Activated naive CD8-positive, alpha-beta T cell treated with anti-CD3 and anti-CD28 coated beads, Interleukin-2, amount 50 U/mL, for 24 hours (primary cell): ENCODE results near the gene DMRTC2.
"Not testable (repeated sequence)": the region's sequence is repeated elsewhere in the genome, so short reads cannot be mapped to it uniquely, and the experiment has no call there.

Experiments used
- ATAC-seq: fragments of 150-1000 bp; cut with Tn5 transposase; one replicate; pipeline ENCODE4 v1.10.0; 2021
- DNase-seq: peaks from one replicate; pipeline ENCODE4 v3.0.0; 2021
- H3K27ac Mint-ChIP-seq: one replicate; pipeline ENCODE4 v1.8.0; 2021; ENCODE audit warnings: mild to moderate bottlenecking, mixed read lengths
- H3K27me3 Mint-ChIP-seq: one replicate; pipeline ENCODE4 v1.8.0; 2021; ENCODE audit warnings: mixed read lengths
- H3K36me3 Mint-ChIP-seq: one replicate; pipeline ENCODE4 v1.8.0; 2021; ENCODE audit warnings: low read depth, mixed read lengths
- H3K4me1 Mint-ChIP-seq: one replicate; pipeline ENCODE4 v1.8.0; 2021; ENCODE audit warnings: mixed read lengths
- H3K4me3 Mint-ChIP-seq: one replicate; pipeline ENCODE4 v1.8.0; 2021; ENCODE audit warnings: mild to moderate bottlenecking, moderate library complexity, mixed read lengths
- H3K9me3 Mint-ChIP-seq: one replicate; pipeline ENCODE4 v1.8.0; 2021; ENCODE audit warnings: mixed read lengths

DMRTC2 gene

DNA sequence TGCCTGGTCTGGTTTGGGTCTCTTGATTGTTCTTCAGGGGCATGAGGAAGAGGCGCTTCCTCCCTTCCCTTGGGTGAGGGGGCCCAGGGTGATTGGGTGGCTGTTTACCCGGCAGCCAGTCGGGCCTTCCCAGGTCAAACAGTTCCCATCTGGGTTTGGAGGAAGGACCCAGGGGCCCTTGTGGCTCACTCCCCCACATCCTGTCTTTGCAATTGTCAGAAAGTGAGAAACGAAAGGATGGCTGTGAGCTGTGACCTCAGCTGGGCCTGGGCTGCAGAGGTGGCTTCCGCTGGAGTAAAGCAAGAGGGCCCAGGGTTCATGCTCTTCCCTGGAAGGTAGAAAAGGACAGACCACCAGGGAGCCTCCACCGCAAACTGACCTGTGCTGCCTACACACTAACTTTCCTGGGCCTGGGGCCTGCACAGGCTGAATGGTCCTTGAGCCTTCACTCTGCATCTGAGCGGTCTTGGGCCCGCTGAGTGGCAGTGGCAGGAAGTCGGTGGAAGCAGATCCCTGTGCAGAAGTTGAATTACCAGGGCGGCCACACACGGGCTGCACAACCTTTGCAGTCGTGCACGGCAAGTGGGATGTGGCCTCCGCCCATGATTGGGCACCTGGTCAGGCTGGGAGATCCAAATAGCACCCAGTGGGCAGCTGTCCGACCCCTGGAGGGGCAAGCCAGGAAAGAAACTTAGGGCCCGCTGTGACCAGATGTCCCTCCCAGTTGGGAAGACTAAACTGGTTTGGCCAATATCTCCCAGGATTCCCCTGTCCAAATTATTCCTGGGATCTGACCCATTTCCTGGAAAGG, 26.9 kb downstream of the DMRTC2 start:
- Mint-ChIP-seq H3K36me3 (peaks cover 42% of the 10 kb centered on the region), H3K27me3 (no peaks in the 10 kb centered on the region), H3K9me3 (no peaks in the 10 kb centered on the region), H3K27ac (peak overlapping the region; percentile 87), H3K4me1 (peaks cover 97% of the 10 kb centered on the region), H3K4me3 (peak overlapping the region; percentile 58)
- DNase-seq (peak; percentile 78), ATAC-seq (peak; percentile 71)

- H3K9me3 Mint-ChIP-seq: no peaks in the 10 kb centered on the region
- peaks cover 98% of the 10 kb centered on the region for H3K4me1 Mint-ChIP-seq
- no peak for DNase-seq
- peak overlapping the region; percentile 7 for H3K4me3 Mint-ChIP-seq
- peaks cover 42% of the 10 kb centered on the region for H3K36me3 Mint-ChIP-seq
- ATAC-seq: no peak
- peak overlapping the region; percentile 87 for H3K27ac Mint-ChIP-seq
- no peaks in the 10 kb centered on the region for H3K27me3 Mint-ChIP-seq
Measured at GRCh38 chr19:41872384-41872774, 27.5 kb downstream of the DMRTC2 start.

GRCh38 chr19:41872775-41873647, 28.2 kb downstream of the DMRTC2 start:
- Mint-ChIP-seq H3K9me3 (no peaks in the 10 kb centered on the region), H3K4me3 (peak overlapping the region; percentile 7), H3K4me1 (peaks cover 98% of the 10 kb centered on the region), H3K27me3 (no peaks in the 10 kb centered on the region), H3K36me3 (peaks cover 37% of the 10 kb centered on the region), H3K27ac (peak overlapping the region; percentile 87)
- no peak for ATAC-seq
- DNase-seq: peak; percentile 79

DNA sequence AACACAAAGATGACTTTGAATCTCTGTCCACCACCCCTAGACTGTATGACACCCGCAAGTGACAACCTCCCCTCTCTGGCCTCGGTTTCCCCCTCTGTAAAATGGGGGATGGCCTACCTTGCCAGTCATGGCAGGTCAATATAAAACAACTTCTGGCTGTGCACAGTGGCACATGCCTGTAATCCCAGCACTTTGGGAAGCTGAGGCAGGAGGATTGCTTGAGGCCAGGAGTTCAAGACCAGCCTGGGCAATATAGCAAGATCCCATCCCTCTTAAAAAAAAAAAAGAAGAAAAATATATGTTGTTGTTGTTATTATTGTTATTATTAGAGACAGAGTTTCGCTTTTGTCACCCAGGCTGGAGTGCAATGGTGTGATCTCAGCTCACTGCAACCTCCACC, 31.1 kb downstream of the DMRTC2 start:
- ATAC-seq, H3K9me3 Mint-ChIP-seq, H3K27me3 Mint-ChIP-seq, DNase-seq: not testable (repeated sequence)
- H3K36me3 Mint-ChIP-seq: peaks cover 13% of the 10 kb centered on the region
- peak overlapping the region; percentile 53 for H3K4me3 Mint-ChIP-seq
- peak overlapping the region; percentile 88 for H3K27ac Mint-ChIP-seq
- peaks cover 93% of the 10 kb centered on the region for H3K4me1 Mint-ChIP-seq

GRCh38 chr19:41876847-41877832, 32.3 kb downstream of the DMRTC2 start, which contains the start of gene CD79A:
TSS of gene CD79A (plus strand) at chr19:41877279. CDS start at chr19:41877305, 26 bp downstream.
- Mint-ChIP-seq H3K36me3 (peaks cover 3% of the 10 kb centered on the region), H3K27ac (peak within 1 kb of the TSS; percentile 76), H3K4me1 (peaks cover 88% of the 10 kb centered on the region), H3K4me3 (peak within 1 kb of the TSS; percentile 76), H3K9me3 (no peaks in the 10 kb centered on the region), H3K27me3 (no peaks in the 10 kb centered on the region)
- peak; percentile 70 for DNase-seq
- ATAC-seq: peak; percentile 35

GRCh38 chr19:41877916-41878905, 33.4 kb downstream of the DMRTC2 start:
- H3K36me3 Mint-ChIP-seq: peaks cover 7% of the 10 kb centered on the region
- peak overlapping the region; percentile 76 for H3K27ac Mint-ChIP-seq
- H3K27me3 Mint-ChIP-seq: no peaks in the 10 kb centered on the region
- DNase-seq (no peak), ATAC-seq (peak; percentile 41)
- H3K4me3 Mint-ChIP-seq: peak overlapping the region; percentile 76
- H3K9me3 Mint-ChIP-seq: no peaks in the 10 kb centered on the region
- peaks cover 83% of the 10 kb centered on the region for H3K4me1 Mint-ChIP-seq

- H3K27me3 Mint-ChIP-seq: no peaks in the 10 kb centered on the region
- H3K4me3 Mint-ChIP-seq: peak overlapping the region; percentile 76
- ATAC-seq (no peak), DNase-seq (no peak)
- no peak overlapping the region for H3K27ac Mint-ChIP-seq
- no peaks in the 10 kb centered on the region for H3K9me3 Mint-ChIP-seq
- peaks cover 75% of the 10 kb centered on the region for H3K4me1 Mint-ChIP-seq
- peaks cover 7% of the 10 kb centered on the region for H3K36me3 Mint-ChIP-seq
Measured at GRCh38 chr19:41879080-41879479, 34.2 kb downstream of the DMRTC2 start.

DNA sequence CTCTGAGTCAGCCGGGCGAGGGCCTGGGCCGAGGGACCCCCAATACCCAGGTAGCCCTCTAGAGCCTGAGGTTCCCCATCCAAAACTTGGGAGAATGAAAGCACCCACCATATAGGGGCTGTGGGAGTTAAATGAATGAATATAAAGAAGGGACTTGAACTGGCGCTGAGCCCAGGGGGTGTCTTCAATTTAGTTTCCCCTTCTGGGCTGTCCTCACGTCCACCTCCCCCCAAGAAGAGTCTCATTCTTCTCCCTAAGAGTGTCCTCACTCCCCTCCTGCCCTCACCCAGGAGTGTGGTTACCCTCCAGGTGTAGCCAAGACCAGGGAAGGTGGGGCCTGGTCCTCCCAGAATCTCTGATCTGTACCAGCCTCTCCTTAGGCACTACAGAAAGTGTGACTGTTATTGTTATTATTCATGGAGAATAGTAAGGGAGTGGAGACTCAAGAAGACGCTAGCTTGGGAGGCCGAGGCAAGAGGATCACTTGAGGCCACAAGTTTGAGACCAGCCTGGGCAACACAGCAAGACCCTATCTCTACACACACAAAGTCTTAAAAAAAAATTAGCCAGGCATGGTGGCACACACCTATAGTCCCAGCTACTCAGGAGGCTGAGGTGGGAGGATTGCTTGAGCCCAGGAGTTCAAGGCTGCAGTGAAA, 35.0 kb downstream of the DMRTC2 start:
- no peaks in the 10 kb centered on the region for H3K9me3 Mint-ChIP-seq
- peaks cover 70% of the 10 kb centered on the region for H3K4me1 Mint-ChIP-seq
- peaks cover 9% of the 10 kb centered on the region for H3K36me3 Mint-ChIP-seq
- no peaks in the 10 kb centered on the region for H3K27me3 Mint-ChIP-seq
- H3K4me3 Mint-ChIP-seq: no peak overlapping the region
- ATAC-seq (no peak), DNase-seq (no peak)
- H3K27ac Mint-ChIP-seq: peak overlapping the region; percentile 31

- H3K27ac Mint-ChIP-seq: peak overlapping the region; percentile 31
- DNase-seq (no peak), ATAC-seq (no peak)
- H3K4me1 Mint-ChIP-seq: peaks cover 69% of the 10 kb centered on the region
- no peak overlapping the region for H3K4me3 Mint-ChIP-seq
- no peaks in the 10 kb centered on the region for H3K27me3 Mint-ChIP-seq
- H3K9me3 Mint-ChIP-seq: no peaks in the 10 kb centered on the region
- peaks cover 13% of the 10 kb centered on the region for H3K36me3 Mint-ChIP-seq
Measured at GRCh38 chr19:41880329-41880708, 35.5 kb downstream of the DMRTC2 start.

DNA sequence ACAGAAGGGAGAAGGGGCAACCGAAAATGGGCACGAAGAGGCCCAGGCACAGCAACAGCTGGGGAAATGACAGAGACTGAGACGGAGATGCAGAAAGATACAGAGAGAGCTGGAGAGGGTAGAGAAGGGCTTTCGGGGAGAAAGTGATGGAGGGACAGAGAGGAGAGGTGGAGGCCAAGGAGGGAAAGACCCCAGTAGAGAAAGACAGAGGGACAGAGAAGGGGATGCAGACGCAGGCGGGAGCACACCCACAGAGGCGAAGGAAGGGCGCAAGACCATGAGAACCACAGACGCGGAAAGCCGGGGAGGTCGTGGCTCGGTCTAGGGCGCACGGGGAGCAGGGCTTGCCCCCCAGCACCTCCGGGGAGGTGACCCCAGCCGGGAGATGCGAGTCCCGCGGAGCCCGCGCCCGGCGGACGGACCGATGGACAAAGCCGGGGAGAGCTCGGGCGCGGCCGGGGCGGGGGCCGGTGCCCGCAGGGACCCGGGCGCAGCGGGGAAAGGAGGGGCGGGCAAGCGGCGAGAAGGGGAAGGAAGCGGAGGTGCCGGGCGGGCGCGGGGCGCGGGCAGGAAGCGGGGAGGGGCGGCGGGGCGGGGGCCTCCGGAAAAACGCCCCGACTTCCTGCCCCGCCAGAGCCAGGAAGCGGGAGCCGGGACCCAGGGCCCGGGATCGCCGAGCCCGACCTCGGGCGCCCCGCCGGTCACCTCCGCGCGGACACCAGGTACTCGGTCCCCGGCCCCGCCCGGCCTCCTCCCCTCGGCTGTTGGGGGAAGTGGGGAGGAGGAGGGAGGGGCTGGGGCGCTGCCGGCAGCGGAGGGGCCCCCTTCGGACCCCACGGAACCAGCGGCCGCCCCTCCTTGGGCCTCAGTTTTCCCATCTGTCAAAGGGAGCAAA, 38.0 kb downstream of the DMRTC2 start, which contains the start of gene ARHGEF1:
Gene ARHGEF1 (plus strand): TSS at position 617 of the 895 bp plus-strand sequence. CDS start 4,899 bp downstream, outside the sequence.
- Mint-ChIP-seq H3K9me3 (no peaks in the 10 kb centered on the region), H3K27ac (peak within 1 kb of the TSS; percentile 93), H3K4me3 (peak within 1 kb of the TSS; percentile 93), H3K36me3 (peaks cover 26% of the 10 kb centered on the region), H3K27me3 (peaks cover 2% of the 10 kb centered on the region), H3K4me1 (peaks cover 67% of the 10 kb centered on the region)
- DNase-seq (peak; percentile 69), ATAC-seq (no peak)

- Mint-ChIP-seq H3K4me1 (peaks cover 67% of the 10 kb centered on the region), H3K4me3 (peak overlapping the region; percentile 93), H3K9me3 (no peaks in the 10 kb centered on the region), H3K36me3 (peaks cover 29% of the 10 kb centered on the region), H3K27me3 (peaks cover 2% of the 10 kb centered on the region), H3K27ac (peak overlapping the region; percentile 92)
- ATAC-seq (no peak), DNase-seq (no peak)
Measured at GRCh38 chr19:41883463-41883820, 38.6 kb downstream of the DMRTC2 start.
